ENCODE data around the gene RRM2.
A peak's percentile ranks its signal among the peaks of the same experiment; 100 is the strongest.

The RRM2 gene

DNA sequence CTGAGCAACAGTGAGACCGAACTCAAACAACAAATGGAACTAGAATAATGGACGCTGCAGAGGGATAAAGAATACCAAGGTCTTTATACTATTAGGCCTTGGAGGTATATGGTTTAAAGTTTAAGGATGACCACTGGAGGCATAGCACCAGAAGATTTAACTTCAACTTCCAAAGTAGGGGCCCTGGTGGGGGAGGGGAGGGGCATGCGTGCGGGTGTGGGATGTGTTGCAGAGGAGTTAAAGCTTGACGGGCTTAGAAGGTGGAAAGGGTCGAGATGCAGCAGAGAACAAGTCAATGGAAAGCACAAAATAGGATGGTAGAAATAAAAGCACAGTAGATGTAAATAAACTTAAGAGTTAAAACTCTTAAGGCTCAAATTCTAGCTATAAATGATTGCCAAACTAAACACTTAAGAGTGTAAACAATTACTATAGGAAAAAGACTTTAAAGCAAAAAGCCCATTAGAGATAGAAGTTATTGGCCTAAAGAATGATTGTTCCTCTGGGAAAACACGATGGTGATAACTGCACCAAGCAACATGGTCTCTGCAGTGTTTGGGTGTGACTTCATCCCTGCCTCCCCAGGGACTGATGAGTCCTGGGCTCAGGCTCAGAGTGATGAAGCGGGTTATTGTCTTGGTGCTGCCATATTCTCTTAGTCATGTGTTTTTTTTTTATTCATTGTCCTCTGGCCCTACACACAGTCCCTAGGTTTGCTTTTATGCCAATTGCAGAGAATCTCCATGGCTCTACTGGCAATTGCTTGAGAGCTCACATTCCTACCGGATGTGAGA, 13.0 kb downstream of the RRM2 start (continued):
- TF ChIP-seq ZBTB48 (tag by site-specific recombination; IDR thresholded peaks at IDR 0.05) (0 out of 2 replicates have a peak, but pooled peaks have one; percentile 27), ZNF10 (tag by site-specific recombination; IDR thresholded peaks at IDR 0.05) (0 out of 2 replicates have a peak, but pooled peaks have one; percentile 35)

DNA sequence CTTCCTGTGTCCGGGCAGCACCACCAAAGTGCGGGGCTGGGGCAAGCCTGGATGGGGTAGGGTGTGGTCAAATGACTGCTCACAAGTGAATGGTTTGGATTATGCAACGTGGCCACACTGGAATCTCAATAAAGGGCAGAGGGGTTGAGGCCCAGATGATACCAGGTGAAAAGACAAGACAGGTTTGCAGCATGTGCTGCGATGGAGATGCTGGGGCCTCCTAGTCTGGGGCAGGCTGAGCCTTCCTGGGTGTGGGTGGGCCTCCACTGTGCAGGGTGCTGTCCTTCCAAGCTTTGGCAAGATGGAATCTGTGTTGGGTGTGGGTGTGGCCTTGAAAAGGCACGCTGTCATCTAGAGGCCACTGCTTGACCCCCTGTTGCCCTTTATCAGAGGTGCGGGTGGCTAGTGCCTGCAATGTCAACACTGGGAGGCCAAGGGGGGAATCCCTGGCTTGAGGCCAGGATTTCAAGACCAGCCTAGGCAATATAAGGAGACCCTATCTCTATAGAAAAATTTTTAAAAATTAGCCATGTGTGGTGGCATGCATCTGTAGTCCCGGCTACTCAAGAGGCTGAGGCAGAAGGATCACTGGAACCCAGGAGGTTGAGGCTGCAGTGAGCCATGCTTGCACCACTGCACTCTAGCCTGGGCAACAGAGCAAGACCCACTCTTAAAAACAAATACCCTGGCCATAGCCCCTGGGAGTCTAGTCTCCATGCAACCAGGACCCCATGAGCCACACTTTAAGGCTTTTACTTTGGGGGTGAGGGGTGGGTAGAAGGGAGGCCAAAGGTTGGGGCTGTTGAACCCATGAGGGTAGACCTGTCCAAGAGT, 13.8 kb downstream of the RRM2 start:
- ChIA-PET POLR2A (interaction anchor here (0.6 to 1.0 kb wide), 2 partner anchors 79 to 299 kb away, joined by 3 to 4 read pairs; no protein-coding TSS in a partner anchor), CTCF (interaction anchor here (1.0 to 4.9 kb wide), 2 partner anchors 273 to 299 kb away, joined by 4 to 24 read pairs; no protein-coding TSS in a partner anchor)
- Histone ChIP-seq H3K4me1 (ENCODE audit: control insufficient read depth, insufficient read depth, low read length) (peaks cover 8% of the 10 kb centered on the region; the same call in 1 of the 2 replicates), H3K9me3 (ENCODE audit: control insufficient read depth, insufficient read depth, low read depth, low read length) (no peaks in the 10 kb centered on the region), H3K36me3 (ENCODE audit: control insufficient read depth in 2 of 2, insufficient read depth in 1 of 2, low read length in 2 of 2) (peaks cover 3 to 24% of the 10 kb centered on the region in 2 experiments; a peak in 2 of 3 replicates), H3K27ac (ENCODE audit: extremely low read depth, low read depth, low read length) (no peak overlapping the region), H3K4me3 (ENCODE audit: low read depth, low read length) (no peak overlapping the region)
- peak; percentile 19; the same call in 1 of the 2 replicates for TF ChIP-seq GLIS2 (tag by site-specific recombination; IDR thresholded peaks at IDR 0.05)
- no peak for TF ChIP-seq ZNF830 (tag by site-specific recombination; IDR thresholded peaks at IDR 0.05; ENCODE audit: low read depth)
- TF ChIP-seq FEZF1 (tag by site-specific recombination; IDR thresholded peaks at IDR 0.05) = peak; percentile 29; the same call in 1 of the 2 replicates
- no peak for TF ChIP-seq ZNF140 (tag by site-specific recombination; IDR thresholded peaks at IDR 0.05)
- peak; percentile 39; the same call in 1 of the 2 replicates for TF ChIP-seq ZNF10 (tag by site-specific recombination; IDR thresholded peaks at IDR 0.05)
- no peak for TF ChIP-seq BCL11B (tag by site-specific recombination; IDR thresholded peaks at IDR 0.05; ENCODE audit: low read depth)
- TF ChIP-seq, protein P1, sequence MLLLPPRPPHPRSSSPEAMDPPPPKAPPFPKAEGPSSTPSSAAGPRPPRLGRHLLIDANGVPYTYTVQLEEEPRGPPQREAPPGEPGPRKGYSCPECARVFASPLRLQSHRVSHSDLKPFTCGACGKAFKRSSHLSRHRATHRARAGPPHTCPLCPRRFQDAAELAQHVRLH (tag by site-specific recombination; IDR thresholded peaks at IDR 0.05) = no peak
- no peak; the same call in 1 of the 2 replicates for TF ChIP-seq ZNF600 (tag by site-specific recombination; IDR thresholded peaks at IDR 0.05)
- no peak for TF ChIP-seq KLF9 (tag by site-specific recombination; IDR thresholded peaks at IDR 0.05; ENCODE audit: low read depth)
- no peak for TF ChIP-seq MEIS1 (CRISPR knock-in tag; IDR thresholded peaks at IDR 0.05; ENCODE audit: borderline replicate concordance)
- peak; percentile 75 for TF ChIP-seq ZNF121 (tag by site-specific recombination; IDR thresholded peaks at IDR 0.05)

DNA sequence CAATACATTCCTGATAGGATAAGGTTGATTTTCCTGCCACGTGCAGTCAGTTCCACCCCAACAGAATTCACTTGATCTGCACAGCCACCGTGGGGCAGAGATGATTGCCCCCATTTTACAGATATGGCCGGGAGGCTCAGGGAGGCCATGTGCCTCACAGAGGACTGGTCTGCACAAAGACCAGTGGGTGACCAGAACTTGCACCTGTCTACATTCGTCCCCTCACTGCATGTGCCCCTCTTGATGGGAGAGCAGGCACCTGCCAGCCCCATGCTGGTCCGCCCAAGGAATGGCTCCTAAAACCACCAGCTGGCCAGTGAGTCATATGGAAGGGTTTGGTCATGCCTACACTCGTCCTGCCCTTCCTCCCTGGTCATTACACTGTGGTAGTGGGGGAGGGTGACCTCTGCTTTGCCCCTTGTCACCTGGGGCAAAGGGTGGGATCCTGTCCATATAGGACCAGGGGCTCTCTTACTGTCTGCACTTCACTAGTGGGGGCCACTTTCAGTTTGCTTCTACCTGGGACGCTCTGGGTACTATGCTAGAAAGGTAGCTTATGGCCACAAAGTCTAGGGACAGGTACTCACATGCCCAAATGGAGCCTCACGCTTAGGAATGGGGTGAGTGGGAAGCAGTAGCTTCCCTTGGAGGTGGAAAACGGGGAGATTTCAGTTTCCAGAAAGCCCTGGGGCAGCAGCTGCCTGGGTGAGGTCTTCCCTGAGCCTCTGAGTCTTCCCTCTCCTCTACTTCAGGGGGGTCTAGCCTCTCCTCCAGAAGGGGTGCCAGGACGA, 14.7 kb downstream of the RRM2 start:
- ChIA-PET CTCF (interaction anchor here (0.6 kb wide), 2 partner anchors 40 to 69 kb away, joined by 3 to 6 read pairs; no protein-coding TSS in a partner anchor), POLR2A (interaction anchor here (0.5 to 1.0 kb wide), 3 partner anchors 265 to 311 kb away, joined by 3 to 6 read pairs (median 3); partner anchors contain the start of gene ODC1)
- no peak overlapping the region for H3K27ac ChIP-seq (ENCODE audit: extremely low read depth, low read depth, low read length)

More for the DNA sequence above, 14.7 kb downstream of the RRM2 start:
- no peak for TF ChIP-seq ZNF423 (tag by site-specific recombination; IDR thresholded peaks at IDR 0.05)
- TF ChIP-seq, protein P2, sequence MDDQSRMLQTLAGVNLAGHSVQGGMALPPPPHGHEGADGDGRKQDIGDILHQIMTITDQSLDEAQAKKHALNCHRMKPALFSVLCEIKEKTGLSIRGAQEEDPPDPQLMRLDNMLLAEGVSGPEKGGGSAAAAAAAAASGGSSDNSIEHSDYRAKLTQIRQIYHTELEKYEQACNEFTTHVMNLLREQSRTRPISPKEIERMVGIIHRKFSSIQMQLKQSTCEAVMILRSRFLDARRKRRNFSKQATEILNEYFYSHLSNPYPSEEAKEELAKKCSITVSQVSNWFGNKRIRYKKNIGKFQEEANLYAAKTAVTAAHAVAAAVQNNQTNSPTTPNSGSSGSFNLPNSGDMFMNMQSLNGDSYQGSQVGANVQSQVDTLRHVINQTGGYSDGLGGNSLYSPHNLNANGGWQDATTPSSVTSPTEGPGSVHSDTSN (CRISPR knock-in tag; IDR thresholded peaks at IDR 0.05) = peak; percentile 47; the same call in 1 of the 2 replicates
- no peak overlapping the region for H3K4me3 ChIP-seq (ENCODE audit: low read depth, low read length)
- peaks cover 0 to 15% of the 10 kb centered on the region in 2 experiments; a peak in 2 of 3 replicates for H3K36me3 ChIP-seq (ENCODE audit: control insufficient read depth in 2 of 2, insufficient read depth in 1 of 2, low read length in 2 of 2)
- H3K9me3 ChIP-seq (ENCODE audit: control insufficient read depth, insufficient read depth, low read depth, low read length) = no peaks in the 10 kb centered on the region
- H3K4me1 ChIP-seq (ENCODE audit: control insufficient read depth, insufficient read depth, low read length) = peaks cover 8% of the 10 kb centered on the region; the same call in 1 of the 2 replicates

Measured in HEK293 (cell line).